Measurements from ENCODE around the gene KLF2. TPM values are rescaled to one million over a fixed set of nuclear protein-coding genes. Genes with fewer than 3 reads are reported as not detected.

Gene KLF2
- total RNA-seq, 4 donors from 2014 or later = 27.0 to 41.1 (median 36.9) TPM

DNA sequence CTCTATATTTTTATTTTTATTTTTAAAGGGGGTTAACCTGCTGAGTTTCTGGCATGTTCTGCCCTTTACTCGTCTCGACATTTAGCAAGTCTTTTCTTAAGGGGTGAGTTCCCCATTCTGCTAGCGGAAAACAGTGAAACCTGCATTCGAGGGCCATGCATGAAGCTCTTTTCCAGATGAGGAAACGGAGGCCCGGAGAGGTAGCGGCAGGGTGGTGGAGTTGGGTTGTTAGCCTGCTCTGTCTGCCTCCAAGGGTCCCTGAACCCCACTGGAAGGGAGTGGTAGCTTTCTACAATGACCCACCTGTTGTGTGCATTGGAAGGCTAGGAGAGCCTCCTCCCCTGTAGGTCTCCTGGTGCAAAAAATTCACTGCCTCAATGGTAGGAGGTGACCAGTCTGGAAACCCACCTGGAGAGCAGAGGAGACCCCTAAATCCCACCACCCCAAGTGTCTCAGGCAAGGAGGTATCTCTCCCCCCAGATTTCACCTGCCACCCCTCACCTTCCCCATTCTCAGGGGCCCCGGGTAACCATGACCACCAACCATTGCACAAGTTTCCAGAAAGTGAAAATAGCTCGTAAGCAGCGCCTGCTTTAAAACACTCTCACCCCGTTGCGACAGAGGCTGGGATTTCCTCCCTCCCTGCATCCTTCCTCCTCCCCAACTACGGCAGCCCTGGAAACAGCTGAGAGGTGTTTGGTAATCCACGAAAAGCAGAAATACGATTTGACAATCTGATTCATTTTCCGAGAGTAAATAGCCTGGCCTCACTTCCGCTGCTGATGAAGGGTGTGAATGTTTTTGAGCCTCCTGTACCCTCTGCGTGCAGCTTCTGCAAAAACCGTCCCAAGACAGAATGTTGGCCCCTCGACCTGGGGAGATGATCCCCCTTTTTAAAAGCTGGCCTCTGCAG lies 3.5 kb downstream of the KLF2 start:
- Histone ChIP-seq H3K4me3 (peak overlapping the region; percentile 74), H3K9me3 (no peaks in the 10 kb centered on the region), H3K27ac (peak overlapping the region; percentile 89), H3K36me3 (peaks cover 23% of the 10 kb centered on the region), H3K4me1 (peaks cover 49% of the 10 kb centered on the region), H3K27me3 (no peaks in the 10 kb centered on the region)
- 38% methylated on average over 20 of the region's 20 CpGs for WGBS
- TF ChIP-seq POLR2A (IDR thresholded peaks at IDR 0.05) (no peak), EP300 (IDR thresholded peaks at IDR 0.05) (peak; percentile 44), CTCF (IDR thresholded peaks at IDR 0.05) (no peak), POLR2AphosphoS5 (IDR thresholded peaks at IDR 0.05) (peak in 2 of 3 donors; percentile 87 to 95)
- DNase-seq (ENCODE audit: low spot score in 2 of 2) = peak; percentile 93

GRCh38 chr19:16328824-16329482 lies 4.3 kb downstream of the KLF2 start:
- peak overlapping the region; percentile 74 for H3K4me3 ChIP-seq
- 51% methylated on average over 11 of the region's 11 CpGs for WGBS
- no peaks in the 10 kb centered on the region for H3K9me3 ChIP-seq
- peak overlapping the region; percentile 89 for H3K27ac ChIP-seq
- H3K36me3 ChIP-seq = peaks cover 23% of the 10 kb centered on the region
- peak in 1 of 2 donors; percentile 72 for DNase-seq (ENCODE audit: low spot score in 2 of 2)
- TF ChIP-seq POLR2AphosphoS5 (IDR thresholded peaks at IDR 0.05) (no peak), POLR2A (IDR thresholded peaks at IDR 0.05) (no peak), EP300 (IDR thresholded peaks at IDR 0.05) (no peak), CTCF (IDR thresholded peaks at IDR 0.05) (no peak)
- peaks cover 44% of the 10 kb centered on the region for H3K4me1 ChIP-seq
- H3K27me3 ChIP-seq = no peaks in the 10 kb centered on the region

GRCh38 chr19:16330368-16330801 lies 5.8 kb downstream of the KLF2 start:
- TF ChIP-seq CTCF (IDR thresholded peaks at IDR 0.05) (no peak), POLR2A (IDR thresholded peaks at IDR 0.05) (no peak), EP300 (IDR thresholded peaks at IDR 0.05) (no peak), POLR2AphosphoS5 (IDR thresholded peaks at IDR 0.05) (no peak)
- WGBS = 37% methylated on average over 3 of the region's 8 CpGs
- peak; percentile 88 to 91 for DNase-seq (ENCODE audit: low spot score in 2 of 2)
- H3K4me3 ChIP-seq = no peak overlapping the region
- no peaks in the 10 kb centered on the region for H3K27me3 ChIP-seq
- no peaks in the 10 kb centered on the region for H3K9me3 ChIP-seq
- peaks cover 35% of the 10 kb centered on the region for H3K4me1 ChIP-seq
- H3K36me3 ChIP-seq = peaks cover 23% of the 10 kb centered on the region
- peak overlapping the region; percentile 18 for H3K27ac ChIP-seq

DNA sequence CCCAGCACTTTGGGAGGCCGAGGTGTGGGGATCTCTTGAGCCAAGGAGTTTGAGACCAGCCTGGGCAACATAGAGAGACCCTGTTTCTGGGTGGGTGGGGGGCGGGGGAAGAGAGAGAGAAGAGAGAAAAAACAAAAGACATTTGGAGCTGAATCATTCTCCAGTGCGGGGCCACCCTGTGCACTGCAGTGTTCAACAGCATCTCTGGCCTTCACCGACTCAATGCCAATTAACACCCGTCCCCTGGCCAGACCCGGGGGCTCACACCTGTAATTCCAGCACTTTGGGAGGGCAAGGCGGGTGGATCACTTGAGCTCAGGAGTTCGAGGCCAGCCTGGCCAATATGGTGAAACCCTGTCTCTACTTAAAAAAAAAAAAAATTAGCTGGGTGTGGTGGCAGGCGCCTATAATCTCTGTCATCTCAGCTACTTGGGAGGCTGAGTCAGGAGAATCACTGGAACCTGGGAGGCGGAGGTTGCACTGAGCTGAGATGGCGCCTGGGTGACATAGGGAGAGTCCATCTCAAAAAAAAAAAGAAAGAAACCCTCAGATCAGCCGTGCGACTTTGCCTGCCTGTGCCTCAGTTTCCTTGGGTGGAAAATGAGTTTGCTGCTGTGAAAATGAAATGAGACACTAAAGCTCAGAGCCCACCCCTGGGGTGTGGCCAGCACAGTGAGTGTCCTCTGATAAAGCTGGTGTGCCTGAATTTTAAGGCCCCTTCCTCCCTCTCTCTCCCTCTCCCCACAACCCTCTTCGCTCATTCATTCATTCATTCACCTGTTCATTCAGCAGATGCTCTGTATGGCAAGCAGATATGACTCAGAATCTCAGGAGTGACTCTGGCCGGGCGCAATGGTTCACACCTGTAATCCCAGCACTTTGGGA lies 6.4 kb downstream of the KLF2 start:
- WGBS = 75% methylated on average over 16 of the region's 16 CpGs
- Histone ChIP-seq H3K27me3 (no peaks in the 10 kb centered on the region), H3K4me3 (no peak overlapping the region), H3K36me3 (peaks cover 18% of the 10 kb centered on the region), H3K4me1 (peaks cover 35% of the 10 kb centered on the region), H3K9me3 (no peaks in the 10 kb centered on the region), H3K27ac (peak overlapping the region; percentile 18)
- no peak for DNase-seq (ENCODE audit: low spot score in 2 of 2)
- TF ChIP-seq CTCF (IDR thresholded peaks at IDR 0.05) = no peak
- no peak for TF ChIP-seq POLR2A (IDR thresholded peaks at IDR 0.05)
- no peak for TF ChIP-seq EP300 (IDR thresholded peaks at IDR 0.05)
- TF ChIP-seq POLR2AphosphoS5 (IDR thresholded peaks at IDR 0.05) = no peak
